T-cell (primary cell): ENCODE results near the gene SRSF1. TPM values are rescaled to one million over a fixed set of nuclear protein-coding genes. Genes with fewer than 3 reads are reported as not detected.

ENCODE experiments used
- ATAC-seq, 4 experiments: fragments of 200-7000 bp in 3 of 4; fragments of 150-1000 bp in 1 of 4; cut with Tn5 transposase; replicated peaks in 1 of 4; 1 replicate in 3 of 4; 2 replicates in 1 of 4; pipeline ENCODE4 v1.10.0; 2021; ENCODE audit warnings: moderate library complexity in 3 of 4, mild to moderate bottlenecking in 2 of 4, moderate number of reproducible peaks in 1 of 4
- CTCF ChIA-PET, 2 donors: fragments of 300-600 bp; sonication (Branson Sonifier 250); formaldehyde crosslinking; loops; one replicate each; lab custom pipeline; 2022; ENCODE audit warnings: antibody characterized with exemption in 2 of 2; lab: Charles Lee
- POLR2A ChIA-PET, 2 donors: fragments of 300-600 bp; sonication (Branson Sonifier 250); formaldehyde crosslinking; loops; one replicate each; lab custom pipeline; 2022; ENCODE audit warnings: antibody characterized with exemption in 2 of 2; lab: Charles Lee
- DNase-seq, 35 experiments: peaks; one replicate each; pipeline versions ENCODE4 v3.0.0 to v3.0.0-alpha.2; 2013 to 2023
- H3K27ac ChIP-seq: one replicate; pipeline ENCODE4 v1.5.1; 2013; ENCODE audit warnings: low read length
- H3K27me3 ChIP-seq, 2 experiments: replicated peaks in 1 of 2; 1 replicate in 1 of 2; 2 replicates in 1 of 2; pipeline versions ENCODE4 v1.6.1 to v1.7.0; 2013; ENCODE audit warnings: low read length in 1 of 2, mixed read lengths in 1 of 2; ENCODE audit not compliant: control insufficient read depth in 2 of 2, insufficient read depth in 2 of 2; ENCODE audit errors: extremely low read depth in 1 of 2
- H3K36me3 ChIP-seq, 2 donors: 1 replicate in 1 of 2; 2 replicates in 1 of 2; pipeline versions ENCODE4 v1.6.1 to v1.7.0; 2013; ENCODE audit warnings: low read length in 1 of 2; ENCODE audit not compliant: control insufficient read depth in 2 of 2, insufficient read depth in 1 of 2; ENCODE audit errors: extremely low read depth in 1 of 2
- H3K4me1 ChIP-seq, 2 experiments: 1 replicate in 1 of 2; 2 replicates in 1 of 2; pipeline versions ENCODE4 v1.6.1 to v1.7.0; 2013; ENCODE audit warnings: low read length in 2 of 2, mixed read lengths in 1 of 2; ENCODE audit not compliant: insufficient read depth in 2 of 2, control insufficient read depth in 1 of 2; ENCODE audit errors: extremely low read depth in 1 of 2
- H3K4me3 ChIP-seq, 2 donors: 1 replicate in 1 of 2; 2 replicates in 1 of 2; pipeline versions ENCODE4 v1.5.1 to v1.7.0; 2013; ENCODE audit warnings: mild to moderate bottlenecking in 2 of 2, low read length in 1 of 2, moderate library complexity in 1 of 2; ENCODE audit not compliant: control insufficient read depth in 1 of 2; ENCODE audit errors: extremely low read depth in 1 of 2
- H3K9me3 ChIP-seq: 2 replicates; pipeline ENCODE4 v1.7.0; 2013
- H3K27ac Mint-ChIP-seq, 2 donors: one replicate each; pipeline ENCODE4 v1.8.0; 2020 to 2021; ENCODE audit warnings: mild to moderate bottlenecking in 2 of 2, mixed read lengths in 2 of 2
- H3K27me3 Mint-ChIP-seq, 2 donors: one replicate each; pipeline ENCODE4 v1.8.0; 2021 to 2022; ENCODE audit warnings: mixed read lengths in 2 of 2
- H3K36me3 Mint-ChIP-seq: one replicate; pipeline ENCODE4 v1.8.0; 2021; ENCODE audit warnings: mixed read lengths
- H3K4me1 Mint-ChIP-seq, 3 donors: one replicate each; pipeline ENCODE4 v1.8.0; 2020 to 2022; ENCODE audit warnings: mixed read lengths in 3 of 3, mild to moderate bottlenecking in 1 of 3
- H3K4me3 Mint-ChIP-seq, 3 donors: one replicate each; pipeline ENCODE4 v1.8.0; 2020 to 2022; ENCODE audit warnings: mild to moderate bottlenecking in 3 of 3, mixed read lengths in 3 of 3, moderate library complexity in 3 of 3
- H3K9me3 Mint-ChIP-seq, 3 donors: one replicate each; pipeline ENCODE4 v1.8.0; 2020 to 2022; ENCODE audit warnings: mixed read lengths in 3 of 3
- WGBS: methylation state at CpG from one replicate; pipeline ENCODE4 v1.1.5; 2013; ENCODE audit warnings: missing lambda C conversion rate; ENCODE audit not compliant: insufficient coverage; 5-methylcytosine and 5-hydroxymethylcytosine counted together
- total RNA-seq, 35 experiments: library from RNA in 6 of 35; stranded (reverse) in 6 of 35; fragments of 120-200 nt in 1 of 35; gene quantifications; one replicate each; pipeline versions ENCODE4 v1.2.1 to v1.2.4 and lab custom pipeline; 2013 to 2026

The SRSF1 gene
- total RNA-seq, 5 donors from 2014 or later (not counting 1 experiment from before 2014, with no cell fraction given): 112 to 266 (median 261) TPM

GRCh38 chr17:58005728-58006559, 1.1 kb downstream of the SRSF1 start:
- Histone ChIP-seq H3K36me3 (peaks cover 0 to 36% of the 10 kb centered on the region in 2 donors), H3K9me3 (no peaks in the 10 kb centered on the region), H3K4me1 (peaks cover 26 to 30% of the 10 kb centered on the region in 2 experiments), H3K27me3 (no peaks in the 10 kb centered on the region), H3K4me3 (peak overlapping the region; percentile 96 to 100), H3K27ac (peak overlapping the region; percentile 96)
- H3K9me3 Mint-ChIP-seq: no peaks in the 10 kb centered on the region
- H3K4me1 Mint-ChIP-seq: peaks cover 62 to 67% (median 65%) of the 10 kb centered on the region in 3 donors
- ATAC-seq (peak in 1 of 4 experiments; percentile 2), DNase-seq (peak in 4 of 35 experiments; percentile 17 to 45 (median 26))
- ChIA-PET POLR2A (interaction anchor here (0.6 to 1.0 kb wide), 5 partner anchors 9 to 1104 kb away, joined by 3 to 8 read pairs (median 3); no protein-coding TSS in a partner anchor), CTCF (interaction anchor here (0.7 to 2.4 kb wide), 4 partner anchors 9 to 77 kb away, joined by 3 to 18 read pairs (median 6); partner anchors contain the start of gene DYNLL2 (in 1 of the 2))
- H3K27ac Mint-ChIP-seq: peak overlapping the region; percentile 99
- WGBS: 7% methylated on average over 22 of the region's 36 CpGs
- no peaks in the 10 kb centered on the region for H3K27me3 Mint-ChIP-seq
- peaks cover 47% of the 10 kb centered on the region for H3K36me3 Mint-ChIP-seq
- H3K4me3 Mint-ChIP-seq: peak overlapping the region; percentile 100

DNA sequence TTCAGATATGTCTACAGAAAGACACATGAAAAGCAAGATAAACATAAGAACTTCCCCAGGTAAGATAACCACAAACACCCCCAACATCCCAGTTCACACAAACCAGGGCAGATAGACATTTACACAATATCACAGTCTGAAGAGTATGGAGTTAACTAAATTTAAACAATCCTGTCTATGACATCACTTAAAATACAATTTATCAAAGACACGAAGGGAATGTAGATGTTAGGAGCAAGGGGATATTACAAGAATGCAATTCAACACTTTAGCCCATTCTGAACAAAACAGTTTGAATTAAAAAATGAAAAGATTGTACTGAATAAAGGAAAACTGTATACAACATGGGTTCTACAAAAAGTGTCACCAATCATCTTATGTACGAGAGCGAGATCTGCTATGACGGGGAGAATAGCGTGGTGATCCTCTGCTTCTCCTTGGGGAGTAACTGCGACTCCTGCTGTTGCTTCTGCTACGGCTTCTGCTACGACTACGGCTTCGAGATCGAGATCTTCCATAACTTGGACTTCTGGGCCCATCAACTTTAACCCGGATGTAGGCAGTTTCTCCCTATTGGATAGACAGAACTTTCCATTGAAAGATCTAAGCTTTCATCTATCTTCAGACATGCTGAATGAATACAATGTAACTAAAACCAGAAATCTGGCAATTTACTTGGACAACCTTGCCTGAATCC, 1.9 kb downstream of the SRSF1 start:
- CTCF ChIA-PET: no interaction called here
- ATAC-seq: no peak
- Mint-ChIP-seq H3K4me3 (peak overlapping the region; percentile 100), H3K9me3 (no peaks in the 10 kb centered on the region), H3K27ac (peak overlapping the region; percentile 99), H3K4me1 (peaks cover 65 to 69% (median 67%) of the 10 kb centered on the region in 3 donors), H3K27me3 (no peaks in the 10 kb centered on the region), H3K36me3 (peaks cover 49% of the 10 kb centered on the region)
- Histone ChIP-seq H3K27me3 (no peaks in the 10 kb centered on the region), H3K9me3 (no peaks in the 10 kb centered on the region), H3K27ac (peak overlapping the region; percentile 96), H3K4me1 (peaks cover 26 to 30% of the 10 kb centered on the region in 2 experiments), H3K36me3 (peaks cover 0 to 43% of the 10 kb centered on the region in 2 donors), H3K4me3 (peak overlapping the region in 1 of 2 donors; percentile 100)
- DNase-seq: no peak
- whole genome bisulfite sequencing: 38% methylated on average over 11 of the region's 12 CpGs
- POLR2A ChIA-PET: interaction anchor here (0.9 kb wide), 2 partner anchors 8 to 59 kb away, joined by 3 read pairs; no protein-coding TSS in a partner anchor

DNA sequence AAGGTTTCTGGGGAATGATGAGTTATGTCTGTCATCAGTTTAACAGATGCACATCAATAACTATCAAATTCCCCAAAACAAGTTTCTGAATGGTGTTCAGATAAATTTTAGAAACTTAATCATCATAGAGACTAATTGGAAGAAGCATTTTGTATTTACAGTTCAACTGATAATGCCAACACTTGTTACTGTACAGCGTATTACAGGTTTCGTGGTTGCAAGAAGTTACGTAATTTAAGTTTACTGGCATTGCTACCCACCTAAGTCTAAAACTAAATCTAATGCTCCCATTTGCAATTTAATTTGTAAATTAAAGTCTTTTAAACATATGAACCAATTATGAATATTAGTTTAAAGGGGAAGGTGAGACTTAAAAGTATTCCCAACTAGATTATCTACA, 3.0 kb downstream of the SRSF1 start:
- ATAC-seq: no peak
- Mint-ChIP-seq H3K4me1 (peaks cover 72 to 77% (median 76%) of the 10 kb centered on the region in 3 donors), H3K27me3 (no peaks in the 10 kb centered on the region), H3K36me3 (peaks cover 49% of the 10 kb centered on the region), H3K4me3 (no peak overlapping the region), H3K27ac (peak overlapping the region; percentile 61 to 66), H3K9me3 (no peaks in the 10 kb centered on the region)
- WGBS: no CpG with 5 or more reads among the region's 3 CpGs
- ChIA-PET CTCF (no interaction called here), POLR2A (no interaction called here)
- H3K36me3 ChIP-seq: peaks cover 0 to 52% of the 10 kb centered on the region in 2 donors
- no peaks in the 10 kb centered on the region for H3K27me3 ChIP-seq
- no peaks in the 10 kb centered on the region for H3K9me3 ChIP-seq
- no peak overlapping the region for H3K27ac ChIP-seq
- DNase-seq: no peak
- no peak overlapping the region for H3K4me3 ChIP-seq
- peaks cover 26 to 30% of the 10 kb centered on the region in 2 experiments for H3K4me1 ChIP-seq

GRCh38 chr17:58002973-58003372, 4.1 kb downstream of the SRSF1 start:
- peaks cover 0 to 52% of the 10 kb centered on the region in 2 donors for H3K36me3 ChIP-seq
- ChIA-PET POLR2A (interaction anchor here in 1 of 2 donors (0.7 kb wide), 1 partner anchor 41 kb away, joined by 3 read pairs; no protein-coding TSS in a partner anchor), CTCF (interaction anchor here in 1 of 2 donors (1.8 to 8.6 kb wide), 3 partner anchors 9 to 145 kb away, joined by 8 to 68 read pairs (median 9); no protein-coding TSS in a partner anchor)
- peaks cover 24% of the 10 kb centered on the region in 2 experiments for H3K4me1 ChIP-seq
- DNase-seq (no peak), ATAC-seq (no peak)
- no peaks in the 10 kb centered on the region for H3K27me3 ChIP-seq
- no peaks in the 10 kb centered on the region for H3K9me3 ChIP-seq
- Mint-ChIP-seq H3K27ac (peak overlapping the region in 1 of 2 donors; percentile 49), H3K4me3 (peak overlapping the region in 1 of 3 donors; percentile 4), H3K36me3 (peaks cover 49% of the 10 kb centered on the region), H3K27me3 (no peaks in the 10 kb centered on the region), H3K9me3 (no peaks in the 10 kb centered on the region), H3K4me1 (peaks cover 68 to 79% (median 75%) of the 10 kb centered on the region in 3 donors)
- H3K4me3 ChIP-seq: no peak overlapping the region
- H3K27ac ChIP-seq: no peak overlapping the region
- WGBS: 86% methylated on average over 1 of the region's 2 CpGs

DNA sequence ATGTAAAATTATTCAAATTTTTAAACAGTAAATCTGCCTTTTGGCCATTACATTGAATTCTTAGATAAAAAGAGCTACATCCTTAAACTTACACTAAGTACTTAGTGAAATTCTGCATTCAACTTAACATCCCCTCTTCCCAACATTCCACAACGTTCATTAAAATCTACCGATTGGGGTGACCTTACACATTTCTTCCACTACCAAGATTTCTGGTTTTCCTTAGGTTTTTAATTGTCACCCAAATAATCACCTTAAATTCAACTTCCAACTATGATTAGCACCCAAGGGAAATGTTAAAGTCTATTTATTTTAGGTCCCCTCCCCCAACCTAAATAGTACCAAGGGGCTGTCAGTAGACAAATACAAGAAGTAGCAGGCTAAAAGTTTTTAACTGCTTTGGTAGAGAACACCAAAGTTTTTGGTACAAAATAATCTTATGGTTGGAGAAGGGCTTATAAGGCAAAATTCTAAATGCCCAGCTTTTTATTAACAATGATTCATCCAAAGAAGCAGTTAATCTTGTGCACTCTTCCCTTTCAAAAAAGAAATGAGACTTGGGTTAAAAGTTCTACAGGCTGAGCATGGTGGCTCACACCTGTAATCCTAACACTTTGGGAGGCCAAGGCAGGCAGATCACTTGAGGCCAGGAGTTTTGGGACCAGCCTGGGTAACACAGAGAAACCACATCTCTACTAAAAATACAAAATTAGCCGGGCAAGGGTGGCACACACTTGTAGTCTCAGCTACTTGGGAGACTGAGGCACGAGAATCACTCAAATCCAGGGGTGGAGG, 4.7 kb downstream of the SRSF1 start:
- peaks cover 49% of the 10 kb centered on the region for H3K36me3 Mint-ChIP-seq
- no peak for ATAC-seq
- no peak for DNase-seq
- H3K36me3 ChIP-seq: peaks cover 0 to 52% of the 10 kb centered on the region in 2 donors
- peak overlapping the region in 1 of 2 donors; percentile 42 for H3K27ac Mint-ChIP-seq
- no peaks in the 10 kb centered on the region for H3K27me3 Mint-ChIP-seq
- H3K27me3 ChIP-seq: no peaks in the 10 kb centered on the region
- no peaks in the 10 kb centered on the region for H3K9me3 ChIP-seq
- no peak overlapping the region for H3K4me3 ChIP-seq
- CTCF ChIA-PET: interaction anchor here (0.8 to 8.6 kb wide), 7 partner anchors 9 to 144 kb away, joined by 3 to 68 read pairs (median 6); no protein-coding TSS in a partner anchor
- no peaks in the 10 kb centered on the region for H3K9me3 Mint-ChIP-seq
- H3K4me1 ChIP-seq: peaks cover 19 to 21% of the 10 kb centered on the region in 2 experiments
- POLR2A ChIA-PET: interaction anchor here (0.6 to 1.0 kb wide), 4 partner anchors 12 to 214 kb away, joined by 3 read pairs; no protein-coding TSS in a partner anchor
- peaks cover 63 to 74% (median 70%) of the 10 kb centered on the region in 3 donors for H3K4me1 Mint-ChIP-seq
- WGBS: 93% methylated on average over 2 of the region's 4 CpGs
- H3K4me3 Mint-ChIP-seq: no peak overlapping the region
- no peak overlapping the region for H3K27ac ChIP-seq
